Stomach (tissue), 9 donors: Measurements from ENCODE around the gene TRABD2B. TPM values are rescaled to one million over a fixed set of nuclear protein-coding genes. Genes with fewer than 3 reads are reported as not detected.

Experiments used
- DNase-seq, 2 donors: peaks; one replicate each; pipeline versions ENCODE4 v3.0.0 to v3.0.0-alpha.2; 2013 to 2019
- H3K27ac ChIP-seq, 5 donors: fragments of 200-600 bp in 4 of 5; sonication (generic) in 4 of 5; one replicate each; pipeline ENCODE4 v1.5.1; 2013 to 2019; ENCODE audit warnings: mild to moderate bottlenecking in 1 of 5, moderate library complexity in 1 of 5
- H3K27me3 ChIP-seq, 3 donors: fragments of 200-600 bp; sonication (generic); one replicate each; pipeline ENCODE4 v1.5.1; 2017 to 2019; ENCODE audit warnings: mixed run types in 1 of 3
- H3K36me3 ChIP-seq, 4 donors: fragments of 200-600 bp; sonication (generic); 1 replicate in 3 of 4; 2 replicates in 1 of 4; pipeline ENCODE4 v1.5.1; 2016 to 2019
- H3K4me1 ChIP-seq, 4 donors: fragments of 200-600 bp; sonication (generic); one replicate each; pipeline ENCODE4 v1.5.1; 2016 to 2019
- H3K4me3 ChIP-seq, 4 donors: fragments of 200-600 bp; sonication (generic) in 3 of 4; one replicate each; pipeline ENCODE4 v1.5.1; 2016 to 2019; ENCODE audit warnings: mild to moderate bottlenecking in 1 of 4
- H3K9me3 ChIP-seq, 4 donors: fragments of 200-600 bp; sonication (generic); one replicate each; pipeline ENCODE4 v1.5.1; 2016 to 2019
- EP300 ChIP-seq: sonication (generic); formaldehyde crosslinking; IDR thresholded peaks from one replicate; pipeline ENCODE4 v1.6.1; 2017; ENCODE audit warnings: antibody characterized with exemption
- POLR2A ChIP-seq, 4 donors: fragments of 450-650 bp; IDR thresholded peaks; one replicate each; pipeline ENCODE4 v1.6.1; 2016; ENCODE audit warnings: antibody characterized with exemption in 4 of 4, control low read depth in 2 of 4, mild to moderate bottlenecking in 1 of 4, moderate library complexity in 1 of 4
- POLR2AphosphoS5 ChIP-seq, 3 donors: sonication (generic); formaldehyde crosslinking; IDR thresholded peaks; one replicate each; pipeline ENCODE4 v1.6.1; 2016; ENCODE audit warnings: antibody characterized with exemption in 3 of 3
- WGBS, 5 donors: extraction: QIAGEN DNeasy Blood & Tissue Kit in 3 of 5; methylation state at CpG; one replicate each; pipeline versions ENCODE4 v1.1.5 to v1.1.7; 2013 to 2018; 5-methylcytosine and 5-hydroxymethylcytosine counted together
- intact Hi-C: fragments of 100-400 bp; cut with DNase I; formaldehyde crosslinking; loops from one replicate; pipeline ENCODE4 v1.15.1; 2023; ENCODE audit warnings: low total_unique reads
- polyA plus RNA-seq, 3 donors: library from polyadenylated mRNA; stranded (reverse); fragments of 200-250 nt; gene quantifications; one replicate each; pipeline ENCODE4 v1.2.3, GENCODE V29; 2013
- total RNA-seq, 5 donors: library from RNA; depleted of rRNA; stranded (reverse); fragments of >200 nt; gene quantifications; one replicate each; pipeline versions ENCODE4 v1.1.0 to v1.2.3, GENCODE V29; 2014 to 2016
- TF ChIP-seq, protein P1 (sequence below), 7 experiments: fragments of 450-650 bp in 4 of 7; fragments of 200-600 bp in 3 of 7; sonication (generic) in 3 of 7; IDR thresholded peaks; one replicate each; pipeline ENCODE4 v1.5.1; 2016 to 2019; ENCODE audit warnings: antibody characterized with exemption in 7 of 7, control low read depth in 2 of 7, mild to moderate bottlenecking in 1 of 7
- donor health status: healthy with polysubstance abuse.
- donor health status: Bipolar disorder and iron deficiency.
- donor health status: healthy.

TRABD2B gene
- total and polyA plus RNA-seq, 8 donors, result 0.31 to 2.0 (median 0.93) TPM; not detected in 1

DNA sequence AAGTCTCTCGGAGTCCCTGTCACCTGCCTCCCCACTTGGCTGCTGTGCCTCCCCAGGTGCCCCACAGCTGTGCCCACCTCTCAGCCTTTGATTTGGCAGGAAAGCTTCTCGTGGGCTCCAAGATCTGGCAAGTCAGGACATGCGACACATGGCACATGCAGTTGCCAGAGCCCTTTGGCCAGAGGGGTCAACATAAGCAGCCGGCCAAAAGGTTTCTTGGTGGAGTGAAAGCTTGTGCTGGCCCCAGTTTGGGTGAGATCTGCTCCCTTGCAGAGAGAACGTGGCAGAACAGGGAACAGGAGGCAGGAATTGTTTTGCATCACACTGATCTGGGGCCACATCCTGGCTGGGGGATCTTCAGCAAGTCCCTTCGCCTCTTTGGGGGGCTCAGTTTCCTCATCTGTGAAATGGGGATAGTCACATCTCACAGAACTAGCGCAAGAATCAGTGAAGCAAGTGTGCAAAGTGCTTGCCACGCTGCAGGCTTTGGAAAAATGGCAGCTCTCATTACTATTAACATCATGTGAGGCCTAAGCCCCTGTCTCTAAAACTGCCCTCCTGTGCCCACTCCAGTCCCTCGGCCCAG is 232.6 kb downstream of the TRABD2B start:
- Histone ChIP-seq H3K27ac (no peak overlapping the region), H3K9me3 (no peaks in the 10 kb centered on the region), H3K27me3 (peaks cover 0 to 4% (median 0%) of the 10 kb centered on the region in 3 donors), H3K4me3 (no peak overlapping the region), H3K36me3 (no peaks in the 10 kb centered on the region), H3K4me1 (no peaks in the 10 kb centered on the region)
- 87 to 93% (median 91%) methylated on average over 6 to 9 of the region's 9 CpGs for WGBS, 5 donors
- no peak for DNase-seq
- TF ChIP-seq POLR2AphosphoS5 (IDR thresholded peaks at IDR 0.05), result no peak
- TF ChIP-seq, protein P1, sequence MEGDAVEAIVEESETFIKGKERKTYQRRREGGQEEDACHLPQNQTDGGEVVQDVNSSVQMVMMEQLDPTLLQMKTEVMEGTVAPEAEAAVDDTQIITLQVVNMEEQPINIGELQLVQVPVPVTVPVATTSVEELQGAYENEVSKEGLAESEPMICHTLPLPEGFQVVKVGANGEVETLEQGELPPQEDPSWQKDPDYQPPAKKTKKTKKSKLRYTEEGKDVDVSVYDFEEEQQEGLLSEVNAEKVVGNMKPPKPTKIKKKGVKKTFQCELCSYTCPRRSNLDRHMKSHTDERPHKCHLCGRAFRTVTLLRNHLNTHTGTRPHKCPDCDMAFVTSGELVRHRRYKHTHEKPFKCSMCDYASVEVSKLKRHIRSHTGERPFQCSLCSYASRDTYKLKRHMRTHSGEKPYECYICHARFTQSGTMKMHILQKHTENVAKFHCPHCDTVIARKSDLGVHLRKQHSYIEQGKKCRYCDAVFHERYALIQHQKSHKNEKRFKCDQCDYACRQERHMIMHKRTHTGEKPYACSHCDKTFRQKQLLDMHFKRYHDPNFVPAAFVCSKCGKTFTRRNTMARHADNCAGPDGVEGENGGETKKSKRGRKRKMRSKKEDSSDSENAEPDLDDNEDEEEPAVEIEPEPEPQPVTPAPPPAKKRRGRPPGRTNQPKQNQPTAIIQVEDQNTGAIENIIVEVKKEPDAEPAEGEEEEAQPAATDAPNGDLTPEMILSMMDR (IDR thresholded peaks at IDR 0.05), result no peak
- TF ChIP-seq POLR2A (IDR thresholded peaks at IDR 0.05), result no peak
- no peak for TF ChIP-seq EP300
- intact Hi-C loops, result no loop called here

- Histone ChIP-seq H3K36me3 (no peaks in the 10 kb centered on the region), H3K27me3 (peaks cover 0 to 6% (median 0%) of the 10 kb centered on the region in 3 donors), H3K9me3 (no peaks in the 10 kb centered on the region), H3K27ac (no peak overlapping the region), H3K4me1 (no peaks in the 10 kb centered on the region), H3K4me3 (no peak overlapping the region)
- peak in 1 of 2 donors; percentile 37 for DNase-seq
- 55 to 70% (median 56%) methylated on average over 9 of the region's 9 CpGs for WGBS, 5 donors
- TF ChIP-seq, protein P1 (IDR thresholded peaks at IDR 0.05), result no peak
- intact Hi-C loops, result no loop called here
Observed at GRCh38 chr1:47763591-47764171, 233.5 kb downstream of the TRABD2B start.

DNA sequence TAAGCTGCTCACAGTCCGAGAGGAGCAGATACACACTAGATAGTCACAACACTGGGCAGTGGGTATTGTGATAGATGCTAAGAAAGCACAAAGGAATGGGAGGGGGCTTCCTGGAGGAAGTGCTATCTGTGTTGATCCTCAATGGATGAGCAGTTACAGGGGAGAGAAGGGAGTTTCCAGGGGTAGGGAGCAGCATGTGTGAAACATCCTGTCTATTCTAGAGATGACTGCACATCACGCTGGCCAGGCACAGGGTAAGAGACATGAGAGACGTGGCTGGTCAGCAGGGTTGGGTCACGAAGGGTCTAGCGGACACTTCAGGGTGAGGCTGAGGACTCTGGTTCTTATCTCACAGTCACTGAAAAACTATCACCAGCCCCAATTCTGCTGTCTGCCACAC is 235.2 kb downstream of the TRABD2B start:
- intact Hi-C loops, result no loop called here

GRCh38 chr1:47761201-47761930 is 235.8 kb downstream of the TRABD2B start:
- Histone ChIP-seq H3K4me1 (no peaks in the 10 kb centered on the region), H3K4me3 (no peak overlapping the region), H3K27me3 (peaks cover 0 to 12% (median 0%) of the 10 kb centered on the region in 3 donors), H3K27ac (no peak overlapping the region), H3K36me3 (no peaks in the 10 kb centered on the region), H3K9me3 (no peaks in the 10 kb centered on the region)
- DNase-seq, result no peak
- TF ChIP-seq POLR2AphosphoS5 (IDR thresholded peaks at IDR 0.05), result no peak
- no peak for TF ChIP-seq POLR2A (IDR thresholded peaks at IDR 0.05)
- TF ChIP-seq, protein P1 (IDR thresholded peaks at IDR 0.05), result no peak
- TF ChIP-seq EP300, result no peak
- intact Hi-C loops, result no loop called here
- 75 to 94% (median 90%) methylated on average over 8 of the region's 8 CpGs for WGBS, 5 donors

More for the DNA sequence above, 235.2 kb downstream of the TRABD2B start:
- H3K9me3 ChIP-seq, result no peaks in the 10 kb centered on the region
- no peak overlapping the region for H3K4me3 ChIP-seq
- WGBS, 5 donors, result 64 to 78% (median 65%) methylated on average over 5 of the region's 5 CpGs
- no peaks in the 10 kb centered on the region for H3K36me3 ChIP-seq
- H3K27ac ChIP-seq, result no peak overlapping the region
- TF ChIP-seq POLR2AphosphoS5 (IDR thresholded peaks at IDR 0.05) (no peak), EP300 (no peak), POLR2A (IDR thresholded peaks at IDR 0.05) (no peak)
- TF ChIP-seq, protein P1 (IDR thresholded peaks at IDR 0.05), result no peak
- peaks cover 0 to 12% (median 0%) of the 10 kb centered on the region in 3 donors for H3K27me3 ChIP-seq
- DNase-seq, result no peak
- H3K4me1 ChIP-seq, result no peaks in the 10 kb centered on the region
